H1 (cell line): Measurements from ENCODE around the gene IL17REL. TPM values are rescaled to one million over a fixed set of nuclear protein-coding genes. Genes with fewer than 3 reads are reported as not detected.

Source experiments
- CTCF ChIA-PET: fragments of 300-600 bp; sonication (Branson Sonifier 250); formaldehyde crosslinking; loops from one replicate; lab custom pipeline; 2021; ENCODE audit not compliant: partially characterized antibody; lab: Charles Lee
- POLR2A ChIA-PET: fragments of 300-600 bp; sonication (Branson Sonifier 250); formaldehyde crosslinking; loops from one replicate; lab custom pipeline; 2021; ENCODE audit warnings: inconsistent platforms; ENCODE audit not compliant: partially characterized antibody; lab: Charles Lee
- DNase-seq, 2 experiments: peaks; one replicate each; pipeline versions ENCODE4 v3.0.0 to v3.0.0-alpha.2; 2010 to 2022; ENCODE audit warnings: low spot score in 2 of 2, low read depth in 1 of 2, mixed read lengths in 1 of 2
- FAIRE-seq: peaks from 2 replicates; lab custom pipeline; 2011; peaks lifted over from hg19 to GRCh38; lab: Jason Lieb, UNC
- H2AFZ ChIP-seq: 2 replicates; pipeline ENCODE4 v1.8.1; 2012; ENCODE audit warnings: low read length, inconsistent platforms
- H2AK5ac ChIP-seq: 2 replicates; pipeline ENCODE4 v1.6.1; 2013; ENCODE audit warnings: low read depth, low read length
- H2BK120ac ChIP-seq: replicated peaks from 2 replicates; pipeline ENCODE3; 2013; ENCODE audit warnings: low read depth, low read length, inconsistent platforms
- H2BK12ac ChIP-seq: 2 replicates; pipeline ENCODE4 v1.6.1; 2013; ENCODE audit warnings: low read depth, low read length
- H2BK15ac ChIP-seq: 2 replicates; pipeline ENCODE4 v1.6.1; 2013; ENCODE audit warnings: low read length
- H2BK20ac ChIP-seq: 2 replicates; pipeline ENCODE4 v1.6.1; 2013; ENCODE audit warnings: low read length
- H2BK5ac ChIP-seq: 2 replicates; pipeline ENCODE4 v1.6.1; 2013; ENCODE audit warnings: low read depth, low read length
- H3K14ac ChIP-seq: 2 replicates; pipeline ENCODE4 v1.6.1; 2013; ENCODE audit warnings: inconsistent platforms; ENCODE audit not compliant: insufficient read length
- H3K18ac ChIP-seq: 2 replicates; pipeline ENCODE4 v1.6.1; 2013; ENCODE audit warnings: low read length; ENCODE audit errors: extremely low read depth
- H3K23ac ChIP-seq: 2 replicates; pipeline ENCODE4 v1.6.1; 2013; ENCODE audit warnings: inconsistent platforms; ENCODE audit not compliant: insufficient read length
- H3K23me2 ChIP-seq: 2 replicates; pipeline ENCODE4 v1.6.1; 2013; ENCODE audit warnings: low read depth, low read length
- H3K27ac ChIP-seq: 2 replicates; pipeline ENCODE4 v1.6.1; 2011; ENCODE audit warnings: low read depth, low read length, inconsistent platforms
- H3K27me3 ChIP-seq, 4 experiments: replicated peaks in 1 of 4; 1 replicate in 1 of 4; 2 replicates in 3 of 4; pipeline versions ENCODE4 v1.6.1 to v1.8.1; 2011 to 2013; ENCODE audit warnings: low read length in 3 of 4, mild to moderate bottlenecking in 3 of 4, inconsistent platforms in 2 of 4, mixed read lengths in 2 of 4, moderate library complexity in 1 of 4; ENCODE audit not compliant: control insufficient read depth in 3 of 4, insufficient read depth in 3 of 4; ENCODE audit errors: extremely low read depth in 1 of 4
- H3K36me3 ChIP-seq, 4 experiments: 2 replicates each; pipeline versions ENCODE4 v1.6.1 to v1.8.1; 2011 to 2013; ENCODE audit warnings: mild to moderate bottlenecking in 4 of 4, low read length in 3 of 4, moderate library complexity in 2 of 4, control low read depth in 1 of 4, inconsistent platforms in 1 of 4; ENCODE audit not compliant: insufficient read depth in 4 of 4, control insufficient read depth in 2 of 4
- H3K4ac ChIP-seq: replicated peaks from 2 replicates; pipeline ENCODE3; 2013; ENCODE audit warnings: low read length, low read depth, mixed read lengths, inconsistent platforms; ENCODE audit not compliant: insufficient read length
- H3K4me1 ChIP-seq, 4 experiments: replicated peaks in 1 of 4; 1 replicate in 1 of 4; 2 replicates in 3 of 4; pipeline versions ENCODE4 v1.6.1 to v1.8.1; 2011 to 2013; ENCODE audit warnings: low read length in 3 of 4, inconsistent platforms in 2 of 4, mixed read lengths in 1 of 4; ENCODE audit not compliant: insufficient read depth in 4 of 4, control insufficient read depth in 3 of 4
- H3K4me2 ChIP-seq, 2 experiments: 2 replicates each; pipeline versions ENCODE4 v1.6.1 to v1.8.1; 2011 to 2013; ENCODE audit warnings: low read depth in 2 of 2, low read length in 2 of 2, control low read depth in 1 of 2, inconsistent platforms in 1 of 2, mild to moderate bottlenecking in 1 of 2; ENCODE audit not compliant: insufficient read depth in 1 of 2
- H3K4me3 ChIP-seq, 4 experiments: fragments of 200-600, 300-600 bp in 1 of 4; sonication (generic), shearing (Covaris generic), sonication (Bioruptor Twin) in 1 of 4; 2 replicates each; pipeline versions ENCODE4 v1.5.1 to v1.8.1; 2011 to 2016; ENCODE audit warnings: low read length in 4 of 4, low read depth in 3 of 4, control low read depth in 2 of 4, inconsistent platforms in 2 of 4, mild to moderate bottlenecking in 2 of 4, mixed read lengths in 1 of 4, moderate library complexity in 1 of 4; ENCODE audit not compliant: insufficient read depth in 2 of 4; ENCODE audit errors: extremely low read depth in 1 of 4
- H3K56ac ChIP-seq: replicated peaks from 2 replicates; pipeline ENCODE3; 2013; ENCODE audit warnings: low read depth, mild to moderate bottlenecking, mixed read lengths, low read length, inconsistent platforms; ENCODE audit not compliant: insufficient read length
- H3K79me1 ChIP-seq: 2 replicates; pipeline ENCODE4 v1.6.1; 2013; ENCODE audit warnings: low read depth, low read length, control low read depth
- H3K79me2 ChIP-seq, 2 experiments: 2 replicates each; pipeline versions ENCODE4 v1.6.1 to v1.8.1; 2012 to 2013; ENCODE audit warnings: low read length in 2 of 2, mild to moderate bottlenecking in 2 of 2, inconsistent platforms in 1 of 2; ENCODE audit not compliant: insufficient read depth in 2 of 2, control insufficient read depth in 1 of 2
- H3K9ac ChIP-seq, 4 experiments: replicated peaks in 1 of 4; 1 replicate in 1 of 4; 2 replicates in 3 of 4; pipeline versions ENCODE4 v1.6.1 to v1.8.1; 2011 to 2013; ENCODE audit warnings: low read depth in 3 of 4, low read length in 3 of 4, control low read depth in 2 of 4, mild to moderate bottlenecking in 2 of 4, moderate library complexity in 2 of 4, inconsistent platforms in 1 of 4; ENCODE audit errors: extremely low read depth in 1 of 4
- H3K9me3 ChIP-seq, 2 experiments: 2 replicates each; pipeline versions ENCODE4 v1.6.1 to v1.8.1; 2012 to 2013; ENCODE audit warnings: mild to moderate bottlenecking in 2 of 2, moderate library complexity in 2 of 2, control low read depth in 1 of 2, inconsistent platforms in 1 of 2, low read depth in 1 of 2, low read length in 1 of 2, mixed read lengths in 1 of 2; ENCODE audit not compliant: insufficient read depth in 2 of 2
- H4K20me1 ChIP-seq, 2 experiments: replicated peaks in 1 of 2; 2 replicates each; pipeline versions ENCODE3 to v1.8.1; 2011 to 2013; ENCODE audit warnings: inconsistent platforms in 2 of 2, low read length in 2 of 2, mild to moderate bottlenecking in 1 of 2; ENCODE audit not compliant: insufficient read depth in 2 of 2, control insufficient read depth in 1 of 2
- H4K5ac ChIP-seq: 2 replicates; pipeline ENCODE4 v1.6.1; 2013; ENCODE audit warnings: low read length, low read depth, mixed read lengths, inconsistent platforms; ENCODE audit not compliant: insufficient read length
- H4K8ac ChIP-seq: 2 replicates; pipeline ENCODE4 v1.8.0; 2013; ENCODE audit warnings: mild to moderate bottlenecking, moderate library complexity, low read length, inconsistent platforms; ENCODE audit not compliant: insufficient read depth; ENCODE audit errors: extremely low read depth
- H4K91ac ChIP-seq: replicated peaks from 2 replicates; pipeline ENCODE3; 2013; ENCODE audit warnings: low read length, mixed read lengths, inconsistent platforms; ENCODE audit not compliant: insufficient read length
- HDAC6 ChIP-seq: IDR thresholded peaks from one replicate; pipeline ENCODE4 v1.7.1; 2012; ENCODE audit warnings: low read depth, mild to moderate bottlenecking, inconsistent platforms, low read length, moderate library complexity
- KDM4A ChIP-seq: IDR thresholded peaks from one replicate; pipeline ENCODE4 v1.7.1; 2012; ENCODE audit warnings: low read depth, mild to moderate bottlenecking, moderate library complexity, low read length, inconsistent platforms; ENCODE audit not compliant: severe bottlenecking
- YY1 ChIP-seq: IDR thresholded peaks from 2 replicates; pipeline ENCODE4 v1.6.1; 2011; ENCODE audit warnings: low read depth, mild to moderate bottlenecking, low read length
- WGBS, 2 experiments: shearing (Covaris generic) in 1 of 2; methylation state at CpG; one replicate each; pipeline versions ENCODE4 v1.1.6 to v1.1.7; 2013 to 2015; ENCODE audit warnings: low lambda C conversion rate in 2 of 2, mixed read lengths in 2 of 2, inconsistent platforms in 1 of 2, low coverage in 1 of 2, missing lambda C conversion rate in 1 of 2; ENCODE audit not compliant: insufficient replicate concordance in 2 of 2, insufficient coverage in 1 of 2, insufficient read length in 1 of 2; ENCODE audit errors: extremely low coverage in 1 of 2, missing lambda C conversion rate in 1 of 2; 5-methylcytosine and 5-hydroxymethylcytosine counted together
- polyA plus RNA-seq, 7 experiments: library from polyadenylated mRNA; depleted of rRNA in 3 of 7; stranded (reverse) in 5 of 7; unstranded in 2 of 7; fragments of >200 nt in 5 of 7; fragments of 200-250 nt in 2 of 7; gene quantifications; 1 replicate in 5 of 7; 2 replicates in 1 of 7; 4 replicates in 1 of 7; pipeline versions ENCODE4 v1.2.1 to v1.2.3, GENCODE V29; 2011 to 2013; ENCODE audit warnings: missing spikeins in 2 of 7, mixed read lengths in 2 of 7
- total RNA-seq: library from RNA; stranded (reverse); fragmentation: NEBNext Ultra II Directional; extraction: Animal tissue kit (Norgen Biotek cat#: 25700); gene quantifications from 2 replicates; pipeline ENCODE4 v1.2.1, GENCODE V29; 2021

IL17REL gene
- total and polyA plus RNA-seq, 2 of the 8 experiments (the other 6 are each of a cell fraction or from before 2014, with no cell fraction given): 0.15 to 0.20 TPM

GRCh38 chr22:49963647-49964026, 48.9 kb downstream of the IL17REL start:
- Histone ChIP-seq H4K91ac (no peak overlapping the region), H4K5ac (no peak overlapping the region), H3K79me1 (0 out of 2 replicates have a peak, but pooled peaks cover 2% of the 10 kb centered on the region), H3K9me3 (no peaks in the 10 kb centered on the region), H2AK5ac (no peak overlapping the region), H3K27me3 (peaks cover 0 to 12% (median 6%) of the 10 kb centered on the region in 4 experiments; a peak in 5 of 7 replicates), H3K14ac (no peak overlapping the region), H3K4me2 (no peak overlapping the region), H3K23me2 (peaks cover 13% of the 10 kb centered on the region; the same call in 1 of the 2 replicates), H3K79me2 (peaks cover 0 to 19% of the 10 kb centered on the region in 2 experiments; a peak in 1 of 4 replicates), H3K4me1 (peaks cover 0 to 28% (median 13%) of the 10 kb centered on the region in 4 experiments; a peak in 5 of 7 replicates), H3K9ac (no peak overlapping the region), H2AFZ (no peak overlapping the region), H2BK12ac (no peak overlapping the region), H2BK15ac (no peak overlapping the region), H2BK120ac (no peak overlapping the region), H4K20me1 (peaks cover 16 to 20% of the 10 kb centered on the region in 2 experiments), H3K18ac (no peak overlapping the region), H2BK20ac (no peak overlapping the region), H3K56ac (no peak overlapping the region), H3K4me3 (no peak overlapping the region), H3K36me3 (peaks cover 8 to 18% (median 12%) of the 10 kb centered on the region in 4 experiments; a peak in 6 of 8 replicates), H3K4ac (no peak overlapping the region), H3K27ac (no peak overlapping the region), H3K23ac (no peak overlapping the region), H4K8ac (no peak overlapping the region), H2BK5ac (no peak overlapping the region)
- DNase-seq (no peak), FAIRE-seq (no peak)
- CTCF ChIA-PET: interaction anchor here (1.0 to 1.7 kb wide), 3 partner anchors 16 to 196 kb away, joined by 3 to 4 read pairs (median 4); no protein-coding TSS in a partner anchor
- POLR2A ChIA-PET: interaction anchor here (0.9 to 1.0 kb wide), 2 partner anchors 8 to 13 kb away, joined by 3 read pairs; no protein-coding TSS in a partner anchor
- WGBS, 2 experiments: 96% methylated on average over 6 of the region's 6 CpGs; no CpG with 5 or more reads in 1 of the 2 experiments
- TF ChIP-seq HDAC6 (no peak), KDM4A (no peak), YY1 (no peak)
